HEK293 (cell line): Measurements from ENCODE around the gene AKAP9.
"Not testable (repeated sequence)": the region's sequence is repeated elsewhere in the genome, so short reads cannot be mapped to it uniquely, and the experiment has no call there.

Experiments used
- CTCF ChIA-PET: fragments of 350-600 bp; formaldehyde crosslinking; extraction: SDS; loops from one replicate; lab custom pipeline; 2021; ENCODE audit warnings: antibody characterized with exemption; lab: Yijun Ruan, JAX
- POLR2A ChIA-PET: fragments of 300-600 bp; formaldehyde crosslinking; extraction: SDS; loops from one replicate; lab custom pipeline; 2020; ENCODE audit warnings: antibody characterized with exemption, inconsistent platforms; lab: Yijun Ruan, JAX
- H3K27ac ChIP-seq: fragments of 200-500 bp; sonication (Bioruptor generic); 2 replicates; pipeline ENCODE4 v1.5.1; 2014; ENCODE audit warnings: low read depth, low read length, control low read depth, inconsistent platforms; ENCODE audit errors: extremely low read depth
- H3K36me3 ChIP-seq, 2 experiments: fragments of 200-500 bp in 1 of 2; sonication (Bioruptor generic) in 1 of 2; 1 replicate in 1 of 2; 2 replicates in 1 of 2; pipeline ENCODE4 v1.5.1; 2014 to 2017; ENCODE audit warnings: inconsistent platforms in 2 of 2, low read length in 2 of 2; ENCODE audit not compliant: control insufficient read depth in 2 of 2, insufficient read depth in 1 of 2
- H3K4me1 ChIP-seq: fragments of 200-500 bp; sonication (Bioruptor generic); 2 replicates; pipeline ENCODE4 v1.5.1; 2014; ENCODE audit warnings: mild to moderate bottlenecking, low read length, inconsistent platforms; ENCODE audit not compliant: control insufficient read depth, insufficient read depth
- H3K4me3 ChIP-seq: 2 replicates; pipeline ENCODE4 v1.5.1; 2011; ENCODE audit warnings: low read depth, mild to moderate bottlenecking, control low read depth, low read length, moderate library complexity
- H3K9me3 ChIP-seq: fragments of 200-500 bp; sonication (Bioruptor generic); 2 replicates; pipeline ENCODE4 v1.5.1; 2014; ENCODE audit warnings: low read depth, low read length, inconsistent platforms; ENCODE audit not compliant: control insufficient read depth, insufficient read depth
- CTCF ChIP-seq: fragments of 450-650 bp; formaldehyde crosslinking; IDR thresholded peaks from 2 replicates; pipeline ENCODE4 v1.5.1; 2016; ENCODE audit warnings: missing biosample characterization, missing genetic modification characterization
- GLI4 ChIP-seq: fragments of 450-650 bp; formaldehyde crosslinking; IDR thresholded peaks from 2 replicates; pipeline ENCODE4 v1.5.1; 2016; ENCODE audit warnings: missing biosample characterization, missing genetic modification characterization
- MZF1 ChIP-seq: fragments of 450-650 bp; formaldehyde crosslinking; IDR thresholded peaks from 2 replicates; pipeline ENCODE4 v1.5.1; 2017; ENCODE audit warnings: missing biosample characterization, missing genetic modification characterization, borderline replicate concordance
- ZBTB17 ChIP-seq: fragments of 450-650 bp; formaldehyde crosslinking; IDR thresholded peaks from 2 replicates; pipeline ENCODE4 v1.5.1; 2016; ENCODE audit warnings: missing biosample characterization, missing genetic modification characterization
- ZEB2 ChIP-seq: fragments of 450-650 bp; formaldehyde crosslinking; IDR thresholded peaks from 2 replicates; pipeline ENCODE4 v1.5.1; 2016; ENCODE audit warnings: missing biosample characterization, missing genetic modification characterization
- ZIC2 ChIP-seq: fragments of 450-650 bp; formaldehyde crosslinking; IDR thresholded peaks from 2 replicates; pipeline ENCODE4 v1.5.1; 2016; ENCODE audit warnings: missing biosample characterization, missing genetic modification characterization
- ZNF10 ChIP-seq: fragments of 450-650 bp; formaldehyde crosslinking; IDR thresholded peaks from 2 replicates; pipeline ENCODE4 v1.5.1; 2017; ENCODE audit warnings: missing biosample characterization, missing genetic modification characterization
- ZNF311 ChIP-seq: fragments of 450-650 bp; formaldehyde crosslinking; IDR thresholded peaks from 2 replicates; pipeline ENCODE4 v1.5.1; 2017; ENCODE audit warnings: missing biosample characterization, missing genetic modification characterization, borderline replicate concordance
- ZNF341 ChIP-seq: fragments of 450-650 bp; formaldehyde crosslinking; IDR thresholded peaks from 2 replicates; pipeline ENCODE4; 2016; ENCODE audit warnings: low read depth, missing biosample characterization, missing genetic modification characterization
- ZNF391 ChIP-seq: fragments of 450-650 bp; formaldehyde crosslinking; IDR thresholded peaks from 2 replicates; pipeline ENCODE4 v1.5.1; 2016; ENCODE audit warnings: low read depth, missing biosample characterization, missing genetic modification characterization, borderline replicate concordance
- ZNF548 ChIP-seq: fragments of 450-650 bp; formaldehyde crosslinking; IDR thresholded peaks from 2 replicates; pipeline ENCODE4 v1.5.1; 2016; ENCODE audit warnings: missing biosample characterization, missing genetic modification characterization
- ZNF596 ChIP-seq: fragments of 450-650 bp; IDR thresholded peaks from 2 replicates; pipeline ENCODE4 v1.5.0; 2018; ENCODE audit warnings: missing biosample characterization, mild to moderate bottlenecking, missing genetic modification characterization, moderate library complexity
- ZNF654 ChIP-seq: fragments of 450-650 bp; formaldehyde crosslinking; IDR thresholded peaks from 2 replicates; pipeline ENCODE4 v1.5.1; 2016; ENCODE audit warnings: low read depth, missing biosample characterization, missing genetic modification characterization
- ZNF692 ChIP-seq: fragments of 450-650 bp; formaldehyde crosslinking; IDR thresholded peaks from 2 replicates; pipeline ENCODE4 v1.5.1; 2016; ENCODE audit warnings: missing biosample characterization, missing genetic modification characterization
- ZNF701 ChIP-seq: fragments of 450-650 bp; formaldehyde crosslinking; IDR thresholded peaks from 2 replicates; pipeline ENCODE4 v1.5.1; 2016; ENCODE audit warnings: missing biosample characterization, missing genetic modification characterization
- ZNF707 ChIP-seq: fragments of 450-650 bp; formaldehyde crosslinking; IDR thresholded peaks from 2 replicates; pipeline ENCODE4 v1.5.1; 2016; ENCODE audit warnings: missing biosample characterization, missing genetic modification characterization
- ZNF837 ChIP-seq: fragments of 450-650 bp; formaldehyde crosslinking; IDR thresholded peaks from 2 replicates; pipeline ENCODE4 v1.5.1; 2016; ENCODE audit warnings: missing biosample characterization, missing genetic modification characterization
- ZXDB ChIP-seq: fragments of 450-650 bp; formaldehyde crosslinking; IDR thresholded peaks from 2 replicates; pipeline ENCODE4 v1.5.1; 2016; ENCODE audit warnings: missing biosample characterization, missing genetic modification characterization

The AKAP9 gene

GRCh38 chr7:91953618-91954017 is 13.0 kb downstream of the AKAP9 start:
- Histone ChIP-seq H3K4me1 (peaks cover 9% of the 10 kb centered on the region; the same call in 1 of the 2 replicates), H3K4me3 (no peak overlapping the region), H3K27ac (no peak overlapping the region), H3K9me3 (no peaks in the 10 kb centered on the region), H3K36me3 (no peaks in the 10 kb centered on the region)
- CTCF ChIA-PET = interaction anchor here (0.6 to 1.1 kb wide), 3 partner anchors 10 to 174 kb away, joined by 3 read pairs; no protein-coding TSS in a partner anchor
- POLR2A ChIA-PET = no interaction called here
- TF ChIP-seq ZNF692 = no peak
- TF ChIP-seq CTCF = no peak
- no peak for TF ChIP-seq ZEB2 (tag by site-specific recombination)
- TF ChIP-seq ZNF701 (tag by site-specific recombination) = no peak
- no peak for TF ChIP-seq ZNF654 (tag by site-specific recombination)
- no peak for TF ChIP-seq GLI4 (tag by site-specific recombination)
- 0 out of 2 replicates have a peak, but pooled peaks have one; percentile 30 for TF ChIP-seq ZNF391 (tag by site-specific recombination)
- TF ChIP-seq ZXDB (tag by site-specific recombination) = no peak
- TF ChIP-seq, all 188 proteins: peak for 1

- POLR2A ChIA-PET = not testable (repeated sequence)
- CTCF ChIA-PET = interaction anchor here (1.1 kb wide), 1 partner anchor 76 kb away, joined by 4 read pairs; the partner anchor contains the start of gene MTERF1
These were observed 15.8 kb downstream of the AKAP9 start for GRCh38 chr7:91956464-91956863.

GRCh38 chr7:91957232-91957631 is 16.6 kb downstream of the AKAP9 start:
- TF ChIP-seq ZNF548 (no peak), ZIC2 (no peak), ZNF837 (tag by site-specific recombination) (no peak), ZNF707 (tag by site-specific recombination) (no peak), ZNF311 (tag by site-specific recombination) (no peak), MZF1 (tag by site-specific recombination) (no peak)
- Histone ChIP-seq H3K4me3 (no peak overlapping the region), H3K4me1 (peaks cover 5% of the 10 kb centered on the region; the same call in 1 of the 2 replicates), H3K36me3 (no peaks in the 10 kb centered on the region), H3K27ac (no peak overlapping the region), H3K9me3 (no peaks in the 10 kb centered on the region)
- POLR2A ChIA-PET = no interaction called here
- CTCF ChIA-PET = interaction anchor here (0.6 to 1.1 kb wide), 2 partner anchors 77 to 490 kb away, joined by 3 to 4 read pairs; partner anchors contain the start of gene MTERF1

More at GRCh38 chr7:91956464-91956863, 15.8 kb downstream of the AKAP9 start:
- H3K4me1 ChIP-seq, H3K9me3 ChIP-seq, H3K4me3 ChIP-seq, H3K27ac ChIP-seq, H3K36me3 ChIP-seq: not testable (repeated sequence)

GRCh38 chr7:91957823-91958222 is 17.2 kb downstream of the AKAP9 start:
- H3K4me1 ChIP-seq = 0 out of 2 replicates have a peak, but pooled peaks cover 3% of the 10 kb centered on the region
- H3K27ac ChIP-seq = no peak overlapping the region
- H3K9me3 ChIP-seq = no peaks in the 10 kb centered on the region
- ChIA-PET POLR2A (no interaction called here), CTCF (no interaction called here)
- H3K4me3 ChIP-seq = no peak overlapping the region
- H3K36me3 ChIP-seq = no peaks in the 10 kb centered on the region
- TF ChIP-seq ZNF10 (tag by site-specific recombination) (no peak), ZNF341 (tag by site-specific recombination) (peak; percentile 34; the same call in 1 of the 2 replicates), ZNF596 (tag by site-specific recombination) (no peak), ZNF391 (tag by site-specific recombination) (no peak), ZBTB17 (no peak)
